Measurements from ENCODE around the gene STK36.

GRCh38 chr2:218718058-218718457 is 46.2 kb downstream of the STK36 start:
- TF ChIP-seq, protein P1, sequence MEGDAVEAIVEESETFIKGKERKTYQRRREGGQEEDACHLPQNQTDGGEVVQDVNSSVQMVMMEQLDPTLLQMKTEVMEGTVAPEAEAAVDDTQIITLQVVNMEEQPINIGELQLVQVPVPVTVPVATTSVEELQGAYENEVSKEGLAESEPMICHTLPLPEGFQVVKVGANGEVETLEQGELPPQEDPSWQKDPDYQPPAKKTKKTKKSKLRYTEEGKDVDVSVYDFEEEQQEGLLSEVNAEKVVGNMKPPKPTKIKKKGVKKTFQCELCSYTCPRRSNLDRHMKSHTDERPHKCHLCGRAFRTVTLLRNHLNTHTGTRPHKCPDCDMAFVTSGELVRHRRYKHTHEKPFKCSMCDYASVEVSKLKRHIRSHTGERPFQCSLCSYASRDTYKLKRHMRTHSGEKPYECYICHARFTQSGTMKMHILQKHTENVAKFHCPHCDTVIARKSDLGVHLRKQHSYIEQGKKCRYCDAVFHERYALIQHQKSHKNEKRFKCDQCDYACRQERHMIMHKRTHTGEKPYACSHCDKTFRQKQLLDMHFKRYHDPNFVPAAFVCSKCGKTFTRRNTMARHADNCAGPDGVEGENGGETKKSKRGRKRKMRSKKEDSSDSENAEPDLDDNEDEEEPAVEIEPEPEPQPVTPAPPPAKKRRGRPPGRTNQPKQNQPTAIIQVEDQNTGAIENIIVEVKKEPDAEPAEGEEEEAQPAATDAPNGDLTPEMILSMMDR (IDR thresholded peaks at IDR 0.05; ENCODE audit: low read depth, low read length) = no peak
- TF ChIP-seq EZH2phosphoT487 (IDR thresholded peaks at IDR 0.05; ENCODE audit: low read depth) = no peak
